HepG2 (cell line): Measurements from ENCODE around the gene EMC9. TPM values are rescaled to one million over a fixed set of nuclear protein-coding genes. Genes with fewer than 3 reads are reported as not detected.
A peak's percentile ranks its signal among the peaks of the same experiment; 100 is the strongest.

Experiments
- ARNT2 ChIP-seq: sonication (generic); formaldehyde crosslinking; IDR thresholded peaks from 2 replicates; pipeline ENCODE4 v1.8.0; 2022; ENCODE audit warnings: mild to moderate bottlenecking, low read depth, missing genetic modification reagents, moderate library complexity
- ELF1 ChIP-seq: sonication (generic); formaldehyde crosslinking; IDR thresholded peaks from 2 replicates; pipeline ENCODE4 v1.4.0; 2020; ENCODE audit warnings: missing genetic modification reagents
- KDM5A ChIP-seq: fragments of 200-600 bp; sonication (generic); IDR thresholded peaks from 2 replicates; pipeline ENCODE4 v1.7.0; 2018; ENCODE audit warnings: antibody characterized with exemption, mild to moderate bottlenecking, low read length, borderline replicate concordance
- MBNL3 ChIP-seq: fragments of 250-450 bp; sonication (Bioruptor Pico); conservative IDR thresholded peaks from 2 replicates; pipeline ENCODE4 v1.8.0; 2022; ENCODE audit warnings: mild to moderate bottlenecking, inconsistent platforms
- MLLT10 ChIP-seq: sonication (generic); formaldehyde crosslinking; IDR thresholded peaks from 2 replicates; pipeline ENCODE4 v1.4.0; 2020; ENCODE audit warnings: missing genetic modification reagents
- NFIB ChIP-seq: sonication (generic); formaldehyde crosslinking; IDR thresholded peaks from 2 replicates; pipeline ENCODE4 v1.9.0; 2021; ENCODE audit warnings: missing genetic modification reagents, mild to moderate bottlenecking, borderline replicate concordance
- NR2C2 ChIP-seq: sonication (generic); formaldehyde crosslinking; IDR thresholded peaks from 2 replicates; pipeline ENCODE4 v1.4.0; 2020; ENCODE audit warnings: missing genetic modification reagents, mild to moderate bottlenecking, moderate library complexity, borderline replicate concordance
- RFXAP ChIP-seq: sonication (generic); formaldehyde crosslinking; IDR thresholded peaks from 2 replicates; pipeline ENCODE4 v1.4.0; 2020; ENCODE audit warnings: missing genetic modification reagents, borderline replicate concordance
- SALL2 ChIP-seq: sonication (generic); formaldehyde crosslinking; IDR thresholded peaks from 2 replicates; pipeline ENCODE4 v1.8.1; 2023; ENCODE audit warnings: mild to moderate bottlenecking, missing genetic modification reagents, inconsistent platforms
- SRY ChIP-seq: sonication (generic); formaldehyde crosslinking; IDR thresholded peaks from 2 replicates; pipeline ENCODE4 v1.8.0; 2022; ENCODE audit warnings: mild to moderate bottlenecking, missing genetic modification reagents
- ZKSCAN8 ChIP-seq: IDR thresholded peaks from 2 replicates; pipeline ENCODE4 v1.6.1; 2016; ENCODE audit warnings: borderline replicate concordance, missing genetic modification reagents, missing compliant biosample characterization
- ZNF251 ChIP-seq: sonication (generic); formaldehyde crosslinking; IDR thresholded peaks from 2 replicates; pipeline ENCODE4 v1.9.0; 2021; ENCODE audit warnings: mild to moderate bottlenecking, missing genetic modification reagents
- ZNF44 ChIP-seq: sonication (generic); formaldehyde crosslinking; IDR thresholded peaks from 2 replicates; pipeline ENCODE4 v1.5.1; 2020; ENCODE audit warnings: mild to moderate bottlenecking, missing genetic modification reagents
- ZNF567 ChIP-seq: sonication (generic); formaldehyde crosslinking; IDR thresholded peaks from 2 replicates; pipeline ENCODE4 v1.8.1; 2023; ENCODE audit warnings: mild to moderate bottlenecking, missing genetic modification reagents, borderline replicate concordance
- ZNF577 ChIP-seq: sonication (generic); formaldehyde crosslinking; IDR thresholded peaks from 2 replicates; pipeline ENCODE4 v1.4.0; 2020; ENCODE audit warnings: mild to moderate bottlenecking, low read depth, missing genetic modification reagents, borderline replicate concordance
- ZNF644 ChIP-seq: IDR thresholded peaks from 2 replicates; pipeline ENCODE4 v1.6.1; 2016; ENCODE audit warnings: low read depth
- ZNF776 ChIP-seq: sonication (generic); formaldehyde crosslinking; IDR thresholded peaks from 2 replicates; pipeline ENCODE4 v1.4.0; 2020; ENCODE audit warnings: mild to moderate bottlenecking, missing genetic modification reagents
- ZSCAN30 ChIP-seq: sonication (generic); formaldehyde crosslinking; IDR thresholded peaks from 2 replicates; pipeline ENCODE4 v1.5.0; 2020; ENCODE audit warnings: mild to moderate bottlenecking, missing genetic modification reagents
- polyA plus RNA-seq, 8 experiments: library from polyadenylated mRNA; depleted of rRNA in 3 of 8; stranded (reverse) in 7 of 8; unstranded in 1 of 8; fragments of >200 nt; fragmentation: Illumina TruSeq in 4 of 8; extraction: Trizol in 4 of 8; gene quantifications; 2 replicates each; pipeline versions ENCODE4 v1.2.1 to v1.2.3, GENCODE V29; 2011 to 2016; ENCODE audit warnings: low read depth in 4 of 8, missing spikeins in 1 of 8, mixed read lengths in 1 of 8; ENCODE audit not compliant: insufficient read depth in 1 of 8
- total RNA-seq, 5 experiments: library from RNA; depleted of rRNA; stranded (reverse); fragments of >200 nt; fragmentation: Illumina TruSeq; extraction: Trizol; gene quantifications; 2 replicates each; pipeline ENCODE4 v1.2.3, GENCODE V29; 2016; ENCODE audit warnings: low read depth in 1 of 5
- TF ChIP-seq, protein P1 (sequence below): sonication (generic); formaldehyde crosslinking; IDR thresholded peaks from 2 replicates; pipeline ENCODE4 v1.5.0; 2020; ENCODE audit warnings: mild to moderate bottlenecking, missing genetic modification reagents
- TF ChIP-seq, protein P2 (sequence below): sonication (generic); formaldehyde crosslinking; IDR thresholded peaks from 2 replicates; pipeline ENCODE4 v1.8.0; 2022; ENCODE audit warnings: mild to moderate bottlenecking, missing genetic modification reagents, moderate library complexity
- TF ChIP-seq, protein P3 (sequence below): sonication (generic); formaldehyde crosslinking; IDR thresholded peaks from 2 replicates; pipeline ENCODE4 v1.5.0; 2020; ENCODE audit warnings: mild to moderate bottlenecking, low read depth, missing genetic modification reagents, borderline replicate concordance
- TF ChIP-seq, protein P4 (sequence below): sonication (generic); formaldehyde crosslinking; IDR thresholded peaks from 2 replicates; pipeline ENCODE4 v1.4.0; 2020; ENCODE audit warnings: missing genetic modification reagents

The EMC9 gene
- total and polyA plus RNA-seq, 2 of the 13 experiments (the other 11 are each of a cell fraction or from before 2014, with no cell fraction given), result 60.5 to 78.7 TPM

DNA sequence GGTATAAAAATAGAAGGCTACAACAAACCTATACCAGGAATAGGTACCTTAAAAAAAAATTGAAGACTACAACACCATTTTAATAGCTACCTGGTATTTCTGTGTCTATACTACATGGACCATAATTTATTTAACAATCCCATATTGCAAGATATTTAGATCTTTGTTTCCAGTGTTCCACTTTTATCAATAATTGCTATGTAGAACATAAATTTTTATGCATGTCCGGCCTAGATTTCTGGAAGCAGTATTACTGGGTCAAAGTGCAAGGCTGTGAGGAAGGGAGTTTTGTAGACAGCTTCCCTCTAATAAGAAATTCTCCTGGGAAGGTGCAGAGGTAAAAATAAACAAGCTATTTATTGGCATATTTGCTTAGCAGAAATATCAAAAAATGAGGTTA lies 30.9 kb downstream of the EMC9 start (continued):
- TF ChIP-seq SALL2 (CRISPR knock-in tag), result no peak
- TF ChIP-seq MBNL3, result no peak
- TF ChIP-seq ZSCAN30, result no peak
- TF ChIP-seq, protein P1, sequence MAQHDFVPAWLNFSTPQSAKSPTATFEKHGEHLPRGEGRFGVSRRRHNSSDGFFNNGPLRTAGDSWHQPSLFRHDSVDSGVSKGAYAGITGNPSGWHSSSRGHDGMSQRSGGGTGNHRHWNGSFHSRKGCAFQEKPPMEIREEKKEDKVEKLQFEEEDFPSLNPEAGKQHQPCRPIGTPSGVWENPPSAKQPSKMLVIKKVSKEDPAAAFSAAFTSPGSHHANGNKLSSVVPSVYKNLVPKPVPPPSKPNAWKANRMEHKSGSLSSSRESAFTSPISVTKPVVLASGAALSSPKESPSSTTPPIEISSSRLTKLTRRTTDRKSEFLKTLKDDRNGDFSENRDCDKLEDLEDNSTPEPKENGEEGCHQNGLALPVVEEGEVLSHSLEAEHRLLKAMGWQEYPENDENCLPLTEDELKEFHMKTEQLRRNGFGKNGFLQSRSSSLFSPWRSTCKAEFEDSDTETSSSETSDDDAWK (CRISPR knock-in tag), result no peak
- no peak for TF ChIP-seq ZKSCAN8 (CRISPR knock-in tag)
- no peak for TF ChIP-seq ZNF251
- TF ChIP-seq, protein P2, sequence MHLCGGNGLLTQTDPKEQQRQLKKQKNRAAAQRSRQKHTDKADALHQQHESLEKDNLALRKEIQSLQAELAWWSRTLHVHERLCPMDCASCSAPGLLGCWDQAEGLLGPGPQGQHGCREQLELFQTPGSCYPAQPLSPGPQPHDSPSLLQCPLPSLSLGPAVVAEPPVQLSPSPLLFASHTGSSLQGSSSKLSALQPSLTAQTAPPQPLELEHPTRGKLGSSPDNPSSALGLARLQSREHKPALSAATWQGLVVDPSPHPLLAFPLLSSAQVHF (CRISPR knock-in tag), result no peak
- TF ChIP-seq, protein P3, sequence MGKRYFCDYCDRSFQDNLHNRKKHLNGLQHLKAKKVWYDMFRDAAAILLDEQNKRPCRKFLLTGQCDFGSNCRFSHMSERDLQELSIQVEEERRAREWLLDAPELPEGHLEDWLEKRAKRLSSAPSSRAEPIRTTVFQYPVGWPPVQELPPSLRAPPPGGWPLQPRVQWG, result no peak
- no peak for TF ChIP-seq NR2C2 (CRISPR knock-in tag)
- TF ChIP-seq ZNF567, result no peak
- no peak for TF ChIP-seq ZNF644 (CRISPR knock-in tag)
- TF ChIP-seq ARNT2 (CRISPR knock-in tag), result 0 out of 2 replicates have a peak, but pooled peaks have one; percentile 41
- TF ChIP-seq ZNF44 (CRISPR knock-in tag), result no peak
- no peak for TF ChIP-seq ZNF577 (CRISPR knock-in tag)
- TF ChIP-seq ELF1, result no peak
- no peak for TF ChIP-seq NFIB (CRISPR knock-in tag)
- TF ChIP-seq RFXAP, result no peak
- TF ChIP-seq MLLT10 (CRISPR knock-in tag), result no peak
- no peak for TF ChIP-seq ZNF776 (CRISPR knock-in tag)
- no peak for TF ChIP-seq KDM5A
- no peak for TF ChIP-seq SRY (CRISPR knock-in tag)
- TF ChIP-seq, protein P4, sequence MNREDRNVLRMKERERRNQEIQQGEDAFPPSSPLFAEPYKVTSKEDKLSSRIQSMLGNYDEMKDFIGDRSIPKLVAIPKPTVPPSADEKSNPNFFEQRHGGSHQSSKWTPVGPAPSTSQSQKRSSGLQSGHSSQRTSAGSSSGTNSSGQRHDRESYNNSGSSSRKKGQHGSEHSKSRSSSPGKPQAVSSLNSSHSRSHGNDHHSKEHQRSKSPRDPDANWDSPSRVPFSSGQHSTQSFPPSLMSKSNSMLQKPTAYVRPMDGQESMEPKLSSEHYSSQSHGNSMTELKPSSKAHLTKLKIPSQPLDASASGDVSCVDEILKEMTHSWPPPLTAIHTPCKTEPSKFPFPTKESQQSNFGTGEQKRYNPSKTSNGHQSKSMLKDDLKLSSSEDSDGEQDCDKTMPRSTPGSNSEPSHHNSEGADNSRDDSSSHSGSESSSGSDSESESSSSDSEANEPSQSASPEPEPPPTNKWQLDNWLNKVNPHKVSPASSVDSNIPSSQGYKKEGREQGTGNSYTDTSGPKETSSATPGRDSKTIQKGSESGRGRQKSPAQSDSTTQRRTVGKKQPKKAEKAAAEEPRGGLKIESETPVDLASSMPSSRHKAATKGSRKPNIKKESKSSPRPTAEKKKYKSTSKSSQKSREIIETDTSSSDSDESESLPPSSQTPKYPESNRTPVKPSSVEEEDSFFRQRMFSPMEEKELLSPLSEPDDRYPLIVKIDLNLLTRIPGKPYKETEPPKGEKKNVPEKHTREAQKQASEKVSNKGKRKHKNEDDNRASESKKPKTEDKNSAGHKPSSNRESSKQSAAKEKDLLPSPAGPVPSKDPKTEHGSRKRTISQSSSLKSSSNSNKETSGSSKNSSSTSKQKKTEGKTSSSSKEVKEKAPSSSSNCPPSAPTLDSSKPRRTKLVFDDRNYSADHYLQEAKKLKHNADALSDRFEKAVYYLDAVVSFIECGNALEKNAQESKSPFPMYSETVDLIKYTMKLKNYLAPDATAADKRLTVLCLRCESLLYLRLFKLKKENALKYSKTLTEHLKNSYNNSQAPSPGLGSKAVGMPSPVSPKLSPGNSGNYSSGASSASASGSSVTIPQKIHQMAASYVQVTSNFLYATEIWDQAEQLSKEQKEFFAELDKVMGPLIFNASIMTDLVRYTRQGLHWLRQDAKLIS (CRISPR knock-in tag), result no peak
